ENCODE measurements around the gene MYO7A.
"Not testable (repeated sequence)": the region's sequence is repeated elsewhere in the genome, so short reads cannot be mapped to it uniquely, and the experiment has no call there.

MYO7A gene

GRCh38 chr11:77093056-77093891 lies 34.8 kb upstream of the MYO7A start:
- DNase-seq, result no peak

- DNase-seq, result no peak
Measured at GRCh38 chr11:77093987-77094840, 33.8 kb upstream of the MYO7A start.

- no peak for DNase-seq
Measured at GRCh38 chr11:77094841-77095365, 33.1 kb upstream of the MYO7A start.

- no peak for DNase-seq
Measured at GRCh38 chr11:77095551-77096490, 32.2 kb upstream of the MYO7A start.

GRCh38 chr11:77096591-77097019 lies 31.4 kb upstream of the MYO7A start:
- DNase-seq, result no peak

GRCh38 chr11:77097180-77097579 lies 30.9 kb upstream of the MYO7A start:
- DNase-seq, result not testable (repeated sequence)

GRCh38 chr11:77100166-77101042 lies 27.6 kb upstream of the MYO7A start:
- DNase-seq, result no peak

- DNase-seq, result no peak
Measured at GRCh38 chr11:77101043-77101537, 27.0 kb upstream of the MYO7A start.

- no peak for DNase-seq
Measured at GRCh38 chr11:77102246-77103210, 25.5 kb upstream of the MYO7A start, which contains the start of gene OMP. OMP (plus strand) TSS chr11:77102840; CDS start chr11:77102840, 0 bp downstream.

- DNase-seq, result no peak
Measured at GRCh38 chr11:77103319-77103718, 24.7 kb upstream of the MYO7A start.

- DNase-seq, result no peak
Measured at GRCh38 chr11:77104727-77105126, 23.3 kb upstream of the MYO7A start.

GRCh38 chr11:77106321-77106720 lies 21.7 kb upstream of the MYO7A start:
- no peak for DNase-seq

GRCh38 chr11:77106759-77107158 lies 21.3 kb upstream of the MYO7A start:
- DNase-seq, result no peak

GRCh38 chr11:77107950-77108349 lies 20.1 kb upstream of the MYO7A start:
- no peak for DNase-seq

GRCh38 chr11:77108436-77108835 lies 19.6 kb upstream of the MYO7A start:
- DNase-seq, result no peak

GRCh38 chr11:77109236-77110019 lies 18.6 kb upstream of the MYO7A start:
- DNase-seq, result no peak

GRCh38 chr11:77110836-77111235 lies 17.2 kb upstream of the MYO7A start:
- no peak for DNase-seq

- DNase-seq, result no peak
Measured at GRCh38 chr11:77111277-77111676, 16.8 kb upstream of the MYO7A start.

GRCh38 chr11:77111946-77112345 lies 16.1 kb upstream of the MYO7A start:
- no peak for DNase-seq
